Endodermal cell (in vitro differentiated cells): ENCODE results near the gene NDUFC2. TPM values are rescaled to one million over a fixed set of nuclear protein-coding genes. Genes with fewer than 3 reads are reported as not detected.
"Not testable (repeated sequence)": the region's sequence is repeated elsewhere in the genome, so short reads cannot be mapped to it uniquely, and the experiment has no call there.

ENCODE experiments used
- DNase-seq: peaks from one replicate; pipeline ENCODE4 v3.0.0-alpha.2; 2017
- H3K27ac ChIP-seq: 2 replicates; pipeline ENCODE4 v1.5.1; 2013; ENCODE audit warnings: mild to moderate bottlenecking, low read depth, low read length, moderate library complexity
- H3K27me3 ChIP-seq: 2 replicates; pipeline ENCODE4 v1.6.1; 2013; ENCODE audit warnings: mild to moderate bottlenecking, low read length, moderate library complexity; ENCODE audit not compliant: insufficient read depth, control insufficient read depth, poor library complexity, severe bottlenecking
- H3K36me3 ChIP-seq: 2 replicates; pipeline ENCODE4 v1.7.0; 2013; ENCODE audit warnings: mild to moderate bottlenecking, low read length, moderate library complexity; ENCODE audit not compliant: control insufficient read depth, insufficient read depth
- H3K4me1 ChIP-seq: one replicate; pipeline ENCODE4 v1.7.0; 2013; ENCODE audit warnings: low read length; ENCODE audit not compliant: control insufficient read depth, insufficient read depth
- H3K4me3 ChIP-seq: 2 replicates; pipeline ENCODE4 v1.5.1; 2013; ENCODE audit warnings: mild to moderate bottlenecking, low read length, moderate library complexity
- H3K9ac ChIP-seq: 2 replicates; pipeline ENCODE4 v1.6.1; 2013; ENCODE audit warnings: mild to moderate bottlenecking, low read length, moderate library complexity; ENCODE audit not compliant: poor library complexity, severe bottlenecking; ENCODE audit errors: extremely low read depth
- H3K9me3 ChIP-seq: 2 replicates; pipeline ENCODE4 v1.6.1; 2013; ENCODE audit warnings: mild to moderate bottlenecking, low read length, moderate library complexity; ENCODE audit not compliant: control insufficient read depth
- H3K27ac Mint-ChIP-seq: 2 replicates; pipeline ENCODE4 v1.8.0; 2020; ENCODE audit warnings: mixed read lengths
- H3K27me3 Mint-ChIP-seq: 2 replicates; pipeline ENCODE4 v1.8.0; 2021; ENCODE audit warnings: mild to moderate bottlenecking, mixed read lengths; ENCODE audit not compliant: insufficient read depth
- H3K36me3 Mint-ChIP-seq: 2 replicates; pipeline ENCODE4 v1.8.0; 2020; ENCODE audit warnings: low read depth, mixed read lengths
- H3K4me1 Mint-ChIP-seq: 2 replicates; pipeline ENCODE4 v1.8.0; 2020; ENCODE audit warnings: mixed read lengths
- H3K4me3 Mint-ChIP-seq: 2 replicates; pipeline ENCODE4 v1.8.0; 2020; ENCODE audit warnings: mild to moderate bottlenecking, moderate library complexity, mixed read lengths
- H3K9me3 Mint-ChIP-seq: 2 replicates; pipeline ENCODE4 v1.8.0; 2020; ENCODE audit warnings: mild to moderate bottlenecking, mixed read lengths
- WGBS, 2 experiments: methylation state at CpG; one replicate each; pipeline versions ENCODE4 v1.1.5 to v1.1.7; 2013; ENCODE audit warnings: missing lambda C conversion rate in 2 of 2, mixed read lengths in 1 of 2; ENCODE audit not compliant: insufficient coverage in 1 of 2, insufficient read length in 1 of 2; 5-methylcytosine and 5-hydroxymethylcytosine counted together
- total RNA-seq, 2 donors: library from RNA; stranded (reverse); fragmentation: NEBNext Ultra II Directional in 1 of 2; extraction: Animal tissue kit (Norgen Biotek cat#: 25700) in 1 of 2; gene quantifications; 2 replicates in 1 of 2; 3 replicates in 1 of 2; pipeline ENCODE4 v1.2.1, GENCODE V29; 2021
- TF ChIP-seq, protein P1 (sequence below): fragments of 200-600 bp; sonication (generic); conservative IDR thresholded peaks from 2 replicates; pipeline ENCODE4 v1.5.0; 2021; ENCODE audit warnings: antibody characterized with exemption, mild to moderate bottlenecking

The NDUFC2 gene
- total RNA-seq, 2 donors from 2014 or later = 255 to 275 TPM

DNA sequence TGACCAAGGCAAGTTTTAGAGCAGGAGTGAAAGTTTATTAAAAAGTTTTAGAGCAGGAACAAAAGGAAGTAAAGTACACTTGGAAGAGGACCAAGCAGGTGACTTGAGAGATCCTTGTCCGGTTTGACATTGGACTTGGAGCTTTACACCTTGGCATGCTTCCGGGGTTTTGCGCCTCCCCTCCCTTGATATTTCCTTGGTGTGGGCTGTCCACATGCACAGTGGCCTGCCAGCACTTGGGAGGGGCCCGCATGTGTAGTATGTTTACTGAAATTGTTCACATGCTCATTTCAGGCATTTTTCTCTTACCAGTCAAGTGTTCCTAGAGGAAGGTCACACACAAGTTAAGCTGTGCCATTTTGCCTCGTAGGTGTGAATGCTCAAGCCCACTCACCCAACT, 35.0 kb downstream of the NDUFC2 start:
- no peaks in the 10 kb centered on the region for H3K36me3 Mint-ChIP-seq
- no peaks in the 10 kb centered on the region for H3K9me3 Mint-ChIP-seq
- WGBS, 2 experiments = 94 to 96% methylated on average over 3 to 5 of the region's 5 CpGs
- Histone ChIP-seq H3K9ac (no peak overlapping the region), H3K4me1 (no peaks in the 10 kb centered on the region), H3K4me3 (no peak overlapping the region), H3K27ac (no peak overlapping the region), H3K9me3 (no peaks in the 10 kb centered on the region), H3K36me3 (no peaks in the 10 kb centered on the region), H3K27me3 (no peaks in the 10 kb centered on the region)
- TF ChIP-seq, protein P1, sequence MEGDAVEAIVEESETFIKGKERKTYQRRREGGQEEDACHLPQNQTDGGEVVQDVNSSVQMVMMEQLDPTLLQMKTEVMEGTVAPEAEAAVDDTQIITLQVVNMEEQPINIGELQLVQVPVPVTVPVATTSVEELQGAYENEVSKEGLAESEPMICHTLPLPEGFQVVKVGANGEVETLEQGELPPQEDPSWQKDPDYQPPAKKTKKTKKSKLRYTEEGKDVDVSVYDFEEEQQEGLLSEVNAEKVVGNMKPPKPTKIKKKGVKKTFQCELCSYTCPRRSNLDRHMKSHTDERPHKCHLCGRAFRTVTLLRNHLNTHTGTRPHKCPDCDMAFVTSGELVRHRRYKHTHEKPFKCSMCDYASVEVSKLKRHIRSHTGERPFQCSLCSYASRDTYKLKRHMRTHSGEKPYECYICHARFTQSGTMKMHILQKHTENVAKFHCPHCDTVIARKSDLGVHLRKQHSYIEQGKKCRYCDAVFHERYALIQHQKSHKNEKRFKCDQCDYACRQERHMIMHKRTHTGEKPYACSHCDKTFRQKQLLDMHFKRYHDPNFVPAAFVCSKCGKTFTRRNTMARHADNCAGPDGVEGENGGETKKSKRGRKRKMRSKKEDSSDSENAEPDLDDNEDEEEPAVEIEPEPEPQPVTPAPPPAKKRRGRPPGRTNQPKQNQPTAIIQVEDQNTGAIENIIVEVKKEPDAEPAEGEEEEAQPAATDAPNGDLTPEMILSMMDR = no peak
- peaks cover 10% of the 10 kb centered on the region for H3K27me3 Mint-ChIP-seq
- H3K4me1 Mint-ChIP-seq = peaks cover 15% of the 10 kb centered on the region
- no peak overlapping the region for H3K4me3 Mint-ChIP-seq
- DNase-seq = no peak
- H3K27ac Mint-ChIP-seq = no peak overlapping the region

DNA sequence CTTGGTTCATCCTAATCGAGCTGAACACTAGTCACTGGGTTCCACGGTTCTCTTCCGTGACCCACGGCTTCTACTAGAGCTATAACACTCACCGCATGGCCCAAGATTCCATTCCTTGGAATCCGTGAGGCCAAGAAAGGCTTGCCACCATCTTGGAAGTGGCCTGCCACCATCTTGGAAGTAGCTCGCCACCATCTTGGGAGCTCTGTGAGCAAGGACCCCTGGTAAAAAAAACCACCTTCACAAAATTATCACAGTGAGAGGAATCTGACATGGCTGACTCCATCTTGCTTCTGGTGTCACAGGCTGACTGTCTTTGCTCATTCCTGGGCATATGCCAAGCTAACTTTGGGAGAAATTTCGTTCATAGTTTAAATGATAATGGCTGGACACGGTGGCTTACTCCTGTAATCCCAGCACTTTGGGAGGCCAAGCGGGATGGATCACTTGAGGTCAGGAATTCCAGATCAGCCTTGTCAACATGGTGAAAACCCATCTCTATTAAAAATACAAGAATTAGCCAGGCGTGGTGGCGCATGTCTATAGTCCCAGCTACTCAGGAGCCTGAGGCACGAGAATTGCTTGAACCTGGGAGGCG, 37.7 kb downstream of the NDUFC2 start:
- no peak overlapping the region for H3K9ac ChIP-seq
- TF ChIP-seq, protein P1 = no peak
- no peak for DNase-seq
- no peaks in the 10 kb centered on the region for H3K9me3 ChIP-seq
- no peak overlapping the region for H3K27ac ChIP-seq
- no peaks in the 10 kb centered on the region for H3K9me3 Mint-ChIP-seq
- H3K4me3 Mint-ChIP-seq = no peak overlapping the region
- H3K27ac Mint-ChIP-seq = no peak overlapping the region
- 96 to 97% methylated on average over 8 to 14 of the region's 14 CpGs for WGBS, 2 experiments
- no peak overlapping the region for H3K4me3 ChIP-seq
- no peaks in the 10 kb centered on the region for H3K4me1 ChIP-seq
- H3K36me3 Mint-ChIP-seq = no peaks in the 10 kb centered on the region
- no peaks in the 10 kb centered on the region for H3K36me3 ChIP-seq
- no peaks in the 10 kb centered on the region for H3K27me3 ChIP-seq
- peaks cover 15% of the 10 kb centered on the region for H3K4me1 Mint-ChIP-seq
- H3K27me3 Mint-ChIP-seq = peaks cover 10% of the 10 kb centered on the region

DNA sequence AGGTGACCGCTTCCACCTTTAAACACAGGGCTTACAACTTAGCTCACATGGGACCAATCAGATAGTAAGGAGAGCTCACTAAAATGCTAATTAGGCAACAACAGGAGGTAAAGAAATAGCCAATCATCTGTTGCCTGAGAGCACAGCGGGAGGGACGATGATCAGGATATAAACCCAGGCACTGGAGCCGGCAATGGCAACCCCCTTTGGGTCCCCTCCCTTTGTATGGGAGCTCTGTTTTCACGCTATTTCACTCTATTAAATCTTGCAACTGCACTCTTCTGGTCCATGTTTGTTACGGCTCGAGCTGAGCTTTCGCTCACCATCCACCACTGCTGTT, 38.3 kb downstream of the NDUFC2 start:
- H3K9ac ChIP-seq, H3K36me3 ChIP-seq, H3K4me3 Mint-ChIP-seq, H3K9me3 Mint-ChIP-seq, H3K27ac Mint-ChIP-seq, H3K9me3 ChIP-seq, H3K4me3 ChIP-seq, H3K27ac ChIP-seq, H3K27me3 ChIP-seq, H3K36me3 Mint-ChIP-seq, H3K4me1 ChIP-seq: not testable (repeated sequence)
- H3K4me1 Mint-ChIP-seq = peaks cover 14% of the 10 kb centered on the region
- peak; percentile 63 for DNase-seq
- 93 to 94% methylated on average over 8 of the region's 8 CpGs for WGBS, 2 experiments
- peaks cover 10% of the 10 kb centered on the region for H3K27me3 Mint-ChIP-seq
